GM12878 (cell line): ENCODE measurements around the gene GRN. TPM values are rescaled to one million over a fixed set of nuclear protein-coding genes. Genes with fewer than 3 reads are reported as not detected.
A peak's percentile ranks its signal among the peaks of the same experiment; 100 is the strongest.

ENCODE experiments used
- ATAC-seq: fragments of 200-7000 bp; cut with Tn5 transposase; 3 replicates; pipeline ENCODE4 v1.9.1; 2020; ENCODE audit warnings: mild to moderate bottlenecking, moderate library complexity
- BruUV-seq: library from RNA; stranded (reverse); fragments of 400-500 nt; replicated peaks from 2 replicates; lab custom pipeline; 2021; lab: Mats Ljungman, UMichigan
- CTCF ChIA-PET: fragments of 300-600 bp; sonication (Branson Sonifier 250); formaldehyde crosslinking; extraction: SDS; loops from one replicate; lab custom pipeline; 2021; ENCODE audit warnings: inconsistent platforms; lab: Yijun Ruan, JAX
- POLR2A ChIA-PET: fragments of 350-600 bp; formaldehyde crosslinking; extraction: SDS; loops from one replicate; lab custom pipeline; 2021; ENCODE audit warnings: inconsistent platforms; lab: Charles Lee
- RAD21 ChIA-PET: fragments of 300-600 bp; sonication (Branson Sonifier 250); formaldehyde crosslinking; loops from one replicate; lab custom pipeline; 2023; ENCODE audit warnings: antibody characterized with exemption; ENCODE audit not compliant: unreplicated experiment; lab: Charles Lee
- SMC1A ChIA-PET: fragments of 300-600 bp; sonication (Branson Sonifier 250); formaldehyde crosslinking; loops from one replicate; lab custom pipeline; 2023; ENCODE audit not compliant: unreplicated experiment, uncharacterized antibody; lab: Charles Lee
- DNase-seq: peaks from one replicate; pipeline ENCODE4 v3.0.0-alpha.2; 2011; ENCODE audit warnings: low read depth, low spot score
- FAIRE-seq: peaks from 3 replicates; lab custom pipeline; 2011; peaks lifted over from hg19 to GRCh38; lab: Jason Lieb, UNC
- H2AFZ ChIP-seq: 2 replicates; pipeline ENCODE4 v1.6.0; 2011; ENCODE audit warnings: low read depth, low read length, control low read depth; ENCODE audit not compliant: control insufficient read depth
- H3K27ac ChIP-seq: 2 replicates; pipeline ENCODE4 v1.5.1; 2011; ENCODE audit warnings: control low read depth; ENCODE audit not compliant: control insufficient read depth, insufficient read depth
- H3K27me3 ChIP-seq, 2 experiments: replicated peaks in 1 of 2; 2 replicates each; pipeline versions ENCODE4 v1.6.0 to v1.6.1; 2011; ENCODE audit warnings: low read length in 1 of 2; ENCODE audit not compliant: control insufficient read depth in 2 of 2, insufficient read depth in 2 of 2
- H3K36me3 ChIP-seq, 2 experiments: 2 replicates each; pipeline ENCODE4 v1.5.1; 2011; ENCODE audit warnings: low read length in 1 of 2; ENCODE audit not compliant: control insufficient read depth in 2 of 2, insufficient read depth in 2 of 2
- H3K4me1 ChIP-seq: 2 replicates; pipeline ENCODE4 v1.6.1; 2011; ENCODE audit warnings: mild to moderate bottlenecking, low read length, moderate library complexity, mixed read lengths; ENCODE audit not compliant: control insufficient read depth, insufficient read depth
- H3K4me2 ChIP-seq: 2 replicates; pipeline ENCODE4 v1.6.0; 2011; ENCODE audit warnings: control low read depth; ENCODE audit not compliant: control insufficient read depth, insufficient read depth
- H3K4me3 ChIP-seq: fragments of 200-600 bp; sonication (generic); 2 replicates; pipeline ENCODE4 v1.5.1; 2016
- H3K79me2 ChIP-seq: 2 replicates; pipeline ENCODE4 v1.6.0; 2011; ENCODE audit warnings: low read length; ENCODE audit not compliant: control insufficient read depth, insufficient read depth
- H3K9ac ChIP-seq: 2 replicates; pipeline ENCODE4 v1.8.0; 2011; ENCODE audit warnings: low read length, control low read depth, mixed read lengths; ENCODE audit not compliant: control insufficient read depth, insufficient read depth
- H3K9me3 ChIP-seq: replicated peaks from 3 replicates; pipeline ENCODE4 v1.5.1; 2011; ENCODE audit warnings: mild to moderate bottlenecking, low read length; ENCODE audit not compliant: control insufficient read depth, insufficient read depth
- H4K20me1 ChIP-seq: 2 replicates; pipeline ENCODE4 v1.6.0; 2011; ENCODE audit not compliant: control insufficient read depth, insufficient read depth
- POLR2A ChIP-seq: IDR thresholded peaks from 2 replicates; pipeline ENCODE4 v1.6.1; 2011; ENCODE audit warnings: low read depth, mild to moderate bottlenecking, low read length
- WGBS: methylation state at CpG from one replicate; pipeline ENCODE4 v1.1.6; 2016; ENCODE audit warnings: low lambda C conversion rate; ENCODE audit not compliant: insufficient replicate concordance, insufficient coverage; ENCODE audit errors: missing lambda C conversion rate; 5-methylcytosine and 5-hydroxymethylcytosine counted together
- in situ Hi-C: fragments of 300-500 bp; cut with MboI; formaldehyde crosslinking; loops from 9 replicates; pipeline ENCODE4 v1.14.3; 2018; ENCODE audit warnings: mixed read lengths
- intact Hi-C: fragments of 100-400 bp; cut with micrococcal nuclease; formaldehyde crosslinking; loops from one replicate; pipeline ENCODE4 v1.14.2; 2022; ENCODE audit not compliant: unreplicated experiment
- polyA plus RNA-seq, 11 experiments: library from polyadenylated mRNA; depleted of rRNA in 4 of 11; unstranded in 6 of 11; stranded (reverse) in 5 of 11; fragments of >200 nt; fragmentation: Nextera tagmentation in 4 of 11; fragmentation: Illumina TruSeq in 1 of 11; extraction: Ambion mirVana in 4 of 11; extraction: Trizol in 1 of 11; gene quantifications; 1 replicate in 1 of 11; 2 replicates in 10 of 11; pipeline versions ENCODE4 v1.2.1 to v1.2.3, GENCODE V29; 2011 to 2016; ENCODE audit warnings: inconsistent platforms in 2 of 11, missing spikeins in 2 of 11, low read depth in 1 of 11
- total RNA-seq, 4 experiments: library from RNA; depleted of rRNA in 3 of 4; stranded (reverse); fragments of >200 nt in 3 of 4; fragmentation: Illumina TruSeq in 1 of 4; extraction: Trizol in 1 of 4; gene quantifications; 2 replicates each; pipeline versions ENCODE4 v1.2.1 to v1.2.3, GENCODE V29; 2013 to 2021
- TF ChIP-seq, protein P1 (sequence below): IDR thresholded peaks from 2 replicates; pipeline ENCODE4 v1.6.1; 2011; ENCODE audit warnings: borderline replicate concordance, low read depth, mild to moderate bottlenecking, moderate library complexity, mixed read lengths, low read length; ENCODE audit not compliant: insufficient read depth; ENCODE audit errors: extremely low read length
- TF ChIP-seq, protein P2 (sequence below): fragments of 150-350 bp; IDR thresholded peaks from 2 replicates; pipeline ENCODE4 v1.6.1; 2014; ENCODE audit warnings: mild to moderate bottlenecking, low read depth, low read length

The GRN gene
- total and polyA plus RNA-seq, 10 of the 15 experiments (the other 5 are each of a cell fraction or from before 2014, with no cell fraction given): 22.3 to 389 (median 139) TPM

DNA sequence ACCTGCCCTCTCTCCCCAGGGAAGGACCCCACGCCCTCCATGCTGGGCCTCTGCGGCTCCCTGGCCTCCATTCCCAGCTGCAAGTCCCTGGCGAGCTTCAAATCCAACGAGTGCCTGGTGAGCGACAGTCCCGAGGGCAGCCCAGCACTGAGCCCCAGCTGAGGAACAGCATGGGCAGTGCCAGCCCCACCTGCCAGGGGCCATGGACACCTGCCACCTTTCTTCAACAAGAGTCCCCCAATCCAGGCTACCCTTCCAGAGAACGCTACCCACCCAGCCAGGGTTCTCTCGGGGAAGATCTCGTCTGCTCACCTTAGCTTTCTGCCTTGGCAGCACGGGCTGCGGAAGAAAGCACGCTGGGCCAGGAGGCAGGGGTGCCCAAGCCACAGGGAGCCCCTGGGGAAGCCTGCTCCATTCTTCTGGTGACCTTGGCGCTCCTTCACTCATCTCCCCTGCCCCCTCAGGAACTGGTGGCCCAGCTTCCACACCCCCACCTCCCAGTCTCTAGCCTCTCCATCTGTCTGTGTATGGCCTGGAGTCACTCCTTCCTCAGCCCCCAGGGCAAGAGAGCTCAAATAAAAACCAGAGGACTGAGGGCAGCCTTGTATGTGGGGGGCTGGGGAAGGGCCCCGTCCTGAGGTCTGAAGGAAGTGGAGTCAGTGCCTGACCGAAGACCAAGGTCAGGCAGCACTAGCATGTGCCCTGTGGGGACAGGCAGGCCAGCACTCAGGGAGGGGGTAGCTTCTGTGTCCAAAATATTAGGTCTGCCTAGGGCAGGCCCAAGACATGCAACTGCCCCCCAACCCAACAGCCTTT, 26.8 kb upstream of the GRN start (continued):
- TF ChIP-seq, protein P1, sequence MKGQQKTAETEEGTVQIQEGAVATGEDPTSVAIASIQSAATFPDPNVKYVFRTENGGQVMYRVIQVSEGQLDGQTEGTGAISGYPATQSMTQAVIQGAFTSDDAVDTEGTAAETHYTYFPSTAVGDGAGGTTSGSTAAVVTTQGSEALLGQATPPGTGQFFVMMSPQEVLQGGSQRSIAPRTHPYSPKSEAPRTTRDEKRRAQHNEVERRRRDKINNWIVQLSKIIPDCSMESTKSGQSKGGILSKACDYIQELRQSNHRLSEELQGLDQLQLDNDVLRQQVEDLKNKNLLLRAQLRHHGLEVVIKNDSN: no peak

DNA sequence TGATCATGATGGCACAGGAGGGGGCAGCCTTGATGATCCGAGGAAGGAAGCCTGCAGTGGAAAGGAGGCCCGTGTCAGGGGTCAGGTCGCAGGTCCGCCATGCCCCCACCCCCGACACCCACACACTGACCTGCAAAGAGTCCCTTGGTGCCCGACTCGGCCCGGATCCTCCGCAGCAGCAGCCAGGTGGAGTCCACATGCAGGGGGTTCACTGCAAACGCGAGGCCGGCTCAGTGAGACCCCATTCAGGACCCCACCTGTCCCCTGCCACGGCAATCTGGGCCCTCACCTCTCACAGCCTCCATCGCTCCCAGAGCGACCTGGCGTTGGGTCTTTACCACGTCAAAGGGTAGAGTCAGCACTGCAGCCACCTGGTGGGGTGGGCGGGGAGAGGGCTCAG, 25.0 kb upstream of the GRN start:
- ChIA-PET CTCF (interaction anchor here (0.9 to 2.4 kb wide), 3 partner anchors 11 to 110 kb away, joined by 3 to 6 read pairs (median 4); no protein-coding TSS in a partner anchor), SMC1A (interaction anchor here (0.6 to 1.4 kb wide), 3 partner anchors 62 to 151 kb away, joined by 3 to 4 read pairs (median 3); no protein-coding TSS in a partner anchor), RAD21 (interaction anchor here (1.3 kb wide), 1 partner anchor 11 kb away, joined by 3 read pairs; no protein-coding TSS in a partner anchor), POLR2A (no interaction called here)
- Histone ChIP-seq H3K4me1 (peaks cover 11% of the 10 kb centered on the region), H3K4me3 (no peak overlapping the region), H3K36me3 (peaks cover 8 to 19% of the 10 kb centered on the region in 2 experiments; a peak in 3 of 4 replicates), H3K27me3 (peaks cover 3 to 9% of the 10 kb centered on the region in 2 experiments; a peak in 3 of 4 replicates), H4K20me1 (0 out of 2 replicates have a peak, but pooled peaks cover 2% of the 10 kb centered on the region), H3K9me3 (no peaks in the 10 kb centered on the region), H3K4me2 (no peak overlapping the region), H3K9ac (no peak overlapping the region), H3K27ac (no peak overlapping the region), H2AFZ (no peak overlapping the region), H3K79me2 (peaks cover 19% of the 10 kb centered on the region)
- FAIRE-seq (no peak), DNase-seq (no peak), ATAC-seq (no peak)
- 91% methylated on average over 13 of the region's 18 CpGs for WGBS
- TF ChIP-seq POLR2A: peak; percentile 17; the same call in 1 of the 2 replicates
- TF ChIP-seq, protein P2, sequence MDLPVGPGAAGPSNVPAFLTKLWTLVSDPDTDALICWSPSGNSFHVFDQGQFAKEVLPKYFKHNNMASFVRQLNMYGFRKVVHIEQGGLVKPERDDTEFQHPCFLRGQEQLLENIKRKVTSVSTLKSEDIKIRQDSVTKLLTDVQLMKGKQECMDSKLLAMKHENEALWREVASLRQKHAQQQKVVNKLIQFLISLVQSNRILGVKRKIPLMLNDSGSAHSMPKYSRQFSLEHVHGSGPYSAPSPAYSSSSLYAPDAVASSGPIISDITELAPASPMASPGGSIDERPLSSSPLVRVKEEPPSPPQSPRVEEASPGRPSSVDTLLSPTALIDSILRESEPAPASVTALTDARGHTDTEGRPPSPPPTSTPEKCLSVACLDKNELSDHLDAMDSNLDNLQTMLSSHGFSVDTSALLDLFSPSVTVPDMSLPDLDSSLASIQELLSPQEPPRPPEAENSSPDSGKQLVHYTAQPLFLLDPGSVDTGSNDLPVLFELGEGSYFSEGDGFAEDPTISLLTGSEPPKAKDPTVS: no peak
- BruUV-seq: no TSS peak
- intact Hi-C loops: no loop called here
- in situ Hi-C loops: no loop called here
